KOPT-K1 (cell line): ENCODE data around the gene CCDC142.
"Not testable (repeated sequence)": the region's sequence is repeated elsewhere in the genome, so short reads cannot be mapped to it uniquely, and the experiment has no call there.

Source experiments
- H3K27ac ChIP-seq: fragments of 200-600 bp; sonication (generic); 2 replicates; pipeline ENCODE4 v1.5.1; 2016; ENCODE audit warnings: antibody characterized with exemption, mild to moderate bottlenecking, low read depth, low read length; ENCODE audit not compliant: poor library complexity, severe bottlenecking
- H3K36me3 ChIP-seq: fragments of 200-600 bp; sonication (generic); 2 replicates; pipeline ENCODE4 v1.5.1; 2017; ENCODE audit warnings: antibody characterized with exemption, mild to moderate bottlenecking, low read length, moderate library complexity; ENCODE audit not compliant: insufficient read depth
- H3K9me3 ChIP-seq: fragments of 200-600 bp; sonication (generic); 2 replicates; pipeline ENCODE4 v1.5.1; 2017; ENCODE audit warnings: antibody characterized with exemption, low read length, mild to moderate bottlenecking; ENCODE audit not compliant: insufficient read depth, poor library complexity, severe bottlenecking

The CCDC142 gene

GRCh38 chr2:74448771-74449170, 34.0 kb downstream of the CCDC142 start:
- H3K9me3 ChIP-seq: no peaks in the 10 kb centered on the region
- H3K27ac ChIP-seq: no peak overlapping the region
- no peaks in the 10 kb centered on the region for H3K36me3 ChIP-seq

GRCh38 chr2:74447230-74447999, 35.4 kb downstream of the CCDC142 start:
- Histone ChIP-seq H3K9me3 (no peaks in the 10 kb centered on the region), H3K36me3 (no peaks in the 10 kb centered on the region), H3K27ac (no peak overlapping the region)

DNA sequence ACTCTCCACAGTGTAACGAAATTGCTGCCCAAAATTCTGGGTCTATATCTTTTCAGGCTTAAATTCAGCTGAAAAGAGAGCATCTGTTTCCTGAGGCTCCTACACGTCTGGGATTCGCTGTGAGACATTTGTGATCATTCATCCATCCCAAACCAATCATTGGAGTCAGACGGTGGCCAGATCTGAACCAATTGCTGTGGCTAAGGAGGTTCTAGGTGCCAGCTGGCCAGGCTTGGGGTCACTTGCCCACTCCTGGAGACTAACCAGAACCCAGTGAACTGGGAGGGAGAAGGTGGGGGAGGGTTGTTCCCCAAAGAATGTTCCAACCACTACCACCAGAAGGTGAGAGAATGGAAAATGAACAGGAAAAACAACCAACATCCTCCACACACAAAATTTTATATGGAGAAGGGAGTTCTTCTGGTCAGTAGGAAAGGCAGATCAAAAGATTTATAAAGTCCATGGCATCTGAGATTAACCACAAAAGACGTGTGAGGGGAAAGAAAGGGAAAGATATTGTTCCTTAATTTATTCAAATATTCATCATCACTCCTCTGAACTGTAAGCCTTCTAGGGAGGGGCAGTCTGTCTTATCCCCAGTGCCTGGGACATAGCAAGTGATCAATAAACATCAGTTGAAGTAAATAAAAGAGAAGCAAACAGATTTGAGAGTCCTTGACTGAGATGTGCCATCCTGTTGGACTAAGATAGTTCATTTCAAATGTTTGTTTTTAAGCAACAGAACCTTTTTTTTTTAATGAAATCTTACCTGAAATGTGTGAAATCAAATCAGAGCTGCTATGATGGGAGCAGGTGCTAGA, 38.1 kb downstream of the CCDC142 start:
- Histone ChIP-seq H3K36me3 (no peaks in the 10 kb centered on the region), H3K27ac (no peak overlapping the region), H3K9me3 (no peaks in the 10 kb centered on the region)

DNA sequence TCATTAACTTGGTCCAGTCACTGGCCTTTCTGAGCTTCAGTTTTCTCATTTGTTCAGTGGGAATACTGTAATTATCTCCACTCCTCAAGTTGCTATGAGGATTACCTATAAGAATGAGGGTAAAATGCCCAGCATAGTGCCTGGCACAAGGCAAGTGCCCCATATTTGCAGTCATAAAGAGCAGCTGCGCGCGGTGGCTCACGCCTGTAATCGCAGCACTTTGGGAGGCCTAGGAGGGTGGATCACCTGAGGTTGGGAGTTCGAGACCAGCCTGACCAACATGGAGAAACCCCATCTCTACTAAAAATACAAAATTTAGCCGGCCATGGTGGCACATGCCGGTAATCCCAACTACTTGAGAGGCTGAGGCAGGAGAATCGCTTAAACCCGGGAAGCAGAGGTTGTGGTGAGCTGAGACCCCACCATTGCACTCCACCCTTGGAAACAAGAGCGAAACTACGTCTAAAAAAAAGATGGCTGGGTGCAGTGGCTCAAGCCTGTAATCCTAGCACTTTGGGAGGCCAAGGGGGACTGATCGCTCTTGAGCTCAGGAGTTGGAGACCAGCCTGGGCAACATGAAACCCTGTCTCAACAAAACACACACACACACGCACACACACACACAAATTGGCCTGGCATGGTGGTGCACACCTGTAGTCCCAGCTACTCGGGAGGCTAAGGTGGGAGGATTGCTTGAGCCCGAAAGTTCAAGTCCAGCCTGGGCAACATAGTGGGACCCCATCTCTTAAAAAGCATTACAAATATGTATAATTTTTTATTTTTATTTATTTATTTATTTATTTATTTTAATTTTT, 40.1 kb downstream of the CCDC142 start:
- H3K36me3 ChIP-seq, H3K9me3 ChIP-seq, H3K27ac ChIP-seq: not testable (repeated sequence)

DNA sequence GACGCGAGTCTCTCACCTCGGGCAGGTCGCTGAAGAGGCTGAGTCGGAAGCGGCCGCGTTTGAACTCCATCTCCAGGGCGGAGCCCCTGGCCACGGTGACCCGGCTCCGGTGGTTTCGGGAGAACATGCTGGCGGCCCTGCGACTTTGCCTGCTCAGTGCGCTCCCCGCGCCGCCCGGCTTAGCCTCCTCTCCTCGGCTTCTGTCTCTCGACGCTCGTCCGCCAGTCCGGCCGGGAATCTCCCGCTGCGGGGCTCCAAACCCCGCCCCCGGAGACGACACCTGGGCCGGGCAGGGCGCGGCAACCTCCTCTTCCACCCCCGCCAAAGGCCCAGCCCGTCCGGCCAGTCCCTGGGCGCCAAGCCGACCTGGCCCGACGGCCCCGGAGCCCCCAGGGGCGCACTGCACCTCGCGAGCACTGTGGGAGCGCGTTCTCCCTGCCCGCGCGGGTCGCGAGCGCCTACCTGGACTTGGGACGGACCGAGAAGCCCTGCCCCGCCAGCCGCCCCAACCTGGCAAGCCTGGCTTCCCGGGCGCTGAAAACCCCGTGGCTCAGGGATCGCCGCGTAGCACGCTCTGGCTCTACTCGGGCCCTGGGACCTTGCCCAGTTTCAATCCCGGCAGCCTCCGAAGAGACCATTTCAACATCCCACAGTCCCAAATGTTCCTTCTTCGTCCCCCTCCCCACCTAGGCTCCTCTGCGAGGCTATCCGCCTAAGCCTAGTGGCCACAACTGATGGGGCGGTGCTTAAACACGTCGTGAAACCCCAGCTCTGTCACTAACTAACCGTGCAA, 40.9 kb downstream of the CCDC142 start, which contains the start of gene RTKN:
RTKN (minus strand) TSS at position 248 of the 793 bp plus-strand sequence; CDS start at position 127, 121 bp downstream.
- no peak within 1 kb of the TSS for H3K27ac ChIP-seq
- no peaks in the 10 kb centered on the region for H3K9me3 ChIP-seq
- H3K36me3 ChIP-seq: no peaks in the 10 kb centered on the region

DNA sequence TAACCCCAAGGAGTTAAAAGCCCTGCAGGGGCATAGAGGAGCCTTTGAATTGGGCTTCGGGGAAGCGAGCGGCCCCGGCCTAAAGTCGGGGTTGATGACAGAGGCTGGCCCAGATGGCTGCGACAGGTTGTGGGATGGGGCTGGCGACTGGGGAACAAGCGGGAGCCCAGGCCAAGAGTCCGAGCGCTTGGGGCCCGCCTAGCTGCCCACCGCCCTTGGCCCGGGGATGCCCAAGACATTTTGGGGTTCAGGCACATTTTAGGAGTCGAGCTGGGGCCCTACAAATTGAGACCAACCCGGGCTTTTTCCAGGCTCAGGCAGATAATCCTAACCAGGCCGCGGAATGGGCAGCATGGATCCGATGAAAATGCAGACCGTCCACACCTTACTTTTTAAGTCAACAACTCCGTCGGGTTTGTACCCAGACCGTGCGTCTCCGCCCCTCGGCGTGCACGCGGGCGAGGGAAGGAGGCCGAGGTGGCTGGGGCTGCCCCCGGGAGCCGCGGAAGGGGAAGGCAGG, 41.6 kb downstream of the CCDC142 start:
- no peak overlapping the region for H3K27ac ChIP-seq
- no peaks in the 10 kb centered on the region for H3K9me3 ChIP-seq
- H3K36me3 ChIP-seq: no peaks in the 10 kb centered on the region

- Histone ChIP-seq H3K27ac (no peak overlapping the region), H3K36me3 (no peaks in the 10 kb centered on the region), H3K9me3 (no peaks in the 10 kb centered on the region)
Observed at GRCh38 chr2:74440378-74441169, 42.2 kb downstream of the CCDC142 start.

- Histone ChIP-seq H3K36me3 (no peaks in the 10 kb centered on the region), H3K9me3 (no peaks in the 10 kb centered on the region), H3K27ac (no peak overlapping the region)
Observed at GRCh38 chr2:74439803-74440377, 42.9 kb downstream of the CCDC142 start.

GRCh38 chr2:74439373-74439772, 43.4 kb downstream of the CCDC142 start:
- Histone ChIP-seq H3K27ac (no peak overlapping the region), H3K9me3 (no peaks in the 10 kb centered on the region)

GRCh38 chr2:74438248-74438647, 44.5 kb downstream of the CCDC142 start:
- H3K27ac ChIP-seq: no peak overlapping the region
- no peaks in the 10 kb centered on the region for H3K36me3 ChIP-seq
- no peaks in the 10 kb centered on the region for H3K9me3 ChIP-seq

More at GRCh38 chr2:74439373-74439772, 43.4 kb downstream of the CCDC142 start:
- H3K36me3 ChIP-seq: no peaks in the 10 kb centered on the region

GRCh38 chr2:74436848-74437695, 45.7 kb downstream of the CCDC142 start:
- Histone ChIP-seq H3K27ac (no peak overlapping the region), H3K9me3 (no peaks in the 10 kb centered on the region), H3K36me3 (no peaks in the 10 kb centered on the region)

- H3K9me3 ChIP-seq: no peaks in the 10 kb centered on the region
- no peaks in the 10 kb centered on the region for H3K36me3 ChIP-seq
- H3K27ac ChIP-seq: no peak overlapping the region
Observed at GRCh38 chr2:74436111-74436805, 46.5 kb downstream of the CCDC142 start.
